AG04450 (cell line): Measurements from ENCODE around the gene CDO1. TPM values are rescaled to one million over a fixed set of nuclear protein-coding genes. Genes with fewer than 3 reads are reported as not detected.

Experiments
- CTCF ChIA-PET: fragments of 300-600, 350-600 bp; formaldehyde crosslinking; extraction: SDS; loops from one replicate; lab custom pipeline; 2022; ENCODE audit warnings: antibody characterized with exemption, inconsistent platforms; lab: Charles Lee
- POLR2A ChIA-PET: fragments of 350-600 bp; formaldehyde crosslinking; extraction: SDS; loops from one replicate; lab custom pipeline; 2021; ENCODE audit warnings: antibody characterized with exemption, inconsistent platforms; lab: Yijun Ruan, JAX
- DNase-seq: peaks from one replicate; pipeline ENCODE4 v3.0.0-alpha.2; 2011; ENCODE audit warnings: low read depth, low spot score
- H3K27ac ChIP-seq: one replicate; pipeline ENCODE4 v1.5.1; 2012; ENCODE audit warnings: low read depth, low read length, control low read depth
- H3K27me3 ChIP-seq: one replicate; pipeline ENCODE4 v1.6.0; 2012; ENCODE audit warnings: low read length; ENCODE audit not compliant: control insufficient read depth, insufficient read depth
- H3K4me3 ChIP-seq: 2 replicates; pipeline ENCODE4 v1.5.1; 2011; ENCODE audit warnings: mild to moderate bottlenecking, low read depth, low read length, control low read depth
- H3K9me3 ChIP-seq: 2 replicates; pipeline ENCODE4 v1.5.1; 2012; ENCODE audit warnings: low read length; ENCODE audit not compliant: control insufficient read depth, insufficient read depth
- polyA plus RNA-seq: library from polyadenylated mRNA; depleted of rRNA; stranded (reverse); fragments of >200 nt; gene quantifications from 2 replicates; pipeline ENCODE4 v1.2.3, GENCODE V29; 2011
- TF ChIP-seq, protein P1 (sequence below): IDR thresholded peaks from 2 replicates; pipeline ENCODE4 v1.5.1; 2011; ENCODE audit warnings: low read depth, low read length, control low read depth, inconsistent platforms

The CDO1 gene
- polyA plus RNA-seq, 1 experiment = 2.2 TPM

DNA sequence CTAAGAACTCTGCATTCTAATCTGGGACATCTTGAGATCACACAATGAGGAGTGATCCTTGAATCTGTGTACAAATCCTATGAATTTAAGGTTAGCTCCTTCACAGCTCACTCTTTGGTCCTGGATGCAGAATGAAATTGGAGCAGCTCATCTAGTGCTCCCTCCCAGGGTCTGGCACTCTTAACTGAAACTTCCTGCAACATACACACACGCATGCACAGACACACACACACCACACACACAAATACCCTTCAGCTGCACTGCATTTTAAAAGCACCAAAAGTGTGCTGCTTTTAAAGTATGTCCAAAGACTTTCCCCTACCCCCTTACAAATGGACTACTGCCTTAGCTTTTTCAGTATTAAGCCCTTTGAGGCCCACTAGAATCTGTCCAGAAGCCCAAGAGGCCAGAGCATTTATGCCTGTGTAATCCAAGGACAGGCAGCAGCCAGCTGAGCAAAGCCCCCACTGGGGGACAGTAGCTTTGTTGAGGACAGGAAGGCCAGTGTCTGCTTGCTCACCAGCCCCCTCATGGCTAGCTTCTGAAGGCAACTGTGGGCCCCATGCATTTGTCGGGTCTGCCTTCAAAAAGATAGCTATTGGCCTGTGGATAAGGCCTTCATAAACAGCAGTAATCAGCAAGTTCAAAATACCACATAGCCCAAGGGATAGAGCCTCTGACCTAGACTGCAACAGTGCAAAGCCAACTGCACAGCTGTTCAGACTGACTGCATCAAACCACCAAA, 43.6 kb downstream of the CDO1 start:
- Histone ChIP-seq H3K27ac (no peak overlapping the region), H3K27me3 (peaks cover 4% of the 10 kb centered on the region), H3K4me3 (no peak overlapping the region), H3K9me3 (no peaks in the 10 kb centered on the region)
- POLR2A ChIA-PET = no interaction called here
- CTCF ChIA-PET = no interaction called here
- TF ChIP-seq, protein P1, sequence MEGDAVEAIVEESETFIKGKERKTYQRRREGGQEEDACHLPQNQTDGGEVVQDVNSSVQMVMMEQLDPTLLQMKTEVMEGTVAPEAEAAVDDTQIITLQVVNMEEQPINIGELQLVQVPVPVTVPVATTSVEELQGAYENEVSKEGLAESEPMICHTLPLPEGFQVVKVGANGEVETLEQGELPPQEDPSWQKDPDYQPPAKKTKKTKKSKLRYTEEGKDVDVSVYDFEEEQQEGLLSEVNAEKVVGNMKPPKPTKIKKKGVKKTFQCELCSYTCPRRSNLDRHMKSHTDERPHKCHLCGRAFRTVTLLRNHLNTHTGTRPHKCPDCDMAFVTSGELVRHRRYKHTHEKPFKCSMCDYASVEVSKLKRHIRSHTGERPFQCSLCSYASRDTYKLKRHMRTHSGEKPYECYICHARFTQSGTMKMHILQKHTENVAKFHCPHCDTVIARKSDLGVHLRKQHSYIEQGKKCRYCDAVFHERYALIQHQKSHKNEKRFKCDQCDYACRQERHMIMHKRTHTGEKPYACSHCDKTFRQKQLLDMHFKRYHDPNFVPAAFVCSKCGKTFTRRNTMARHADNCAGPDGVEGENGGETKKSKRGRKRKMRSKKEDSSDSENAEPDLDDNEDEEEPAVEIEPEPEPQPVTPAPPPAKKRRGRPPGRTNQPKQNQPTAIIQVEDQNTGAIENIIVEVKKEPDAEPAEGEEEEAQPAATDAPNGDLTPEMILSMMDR = no peak
- DNase-seq = no peak

DNA sequence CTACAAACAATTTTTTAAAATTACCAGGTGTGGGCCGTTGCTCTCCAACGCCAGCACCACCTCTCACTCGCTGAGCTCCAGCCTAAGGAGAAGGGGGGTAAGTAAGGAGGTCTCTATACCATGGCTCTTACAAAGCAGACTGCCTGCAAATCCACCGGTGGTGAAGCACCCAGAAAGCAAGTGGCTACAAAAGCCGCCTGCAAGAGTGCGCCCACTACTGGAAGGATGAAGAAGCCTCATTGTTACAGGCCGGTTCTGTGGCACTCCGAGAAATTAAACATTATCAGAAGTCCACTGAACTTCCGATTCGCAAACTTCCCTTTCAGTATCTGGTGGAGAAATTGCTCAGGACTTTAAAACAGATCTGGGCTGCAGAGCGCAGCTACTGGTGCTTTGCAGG, 46.0 kb downstream of the CDO1 start:
- Histone ChIP-seq H3K27ac (no peak overlapping the region), H3K4me3 (no peak overlapping the region), H3K9me3 (no peaks in the 10 kb centered on the region), H3K27me3 (peaks cover 7% of the 10 kb centered on the region)
- POLR2A ChIA-PET = no interaction called here
- TF ChIP-seq, protein P1 = peak; percentile 50
- no peak for DNase-seq
- CTCF ChIA-PET = no interaction called here

DNA sequence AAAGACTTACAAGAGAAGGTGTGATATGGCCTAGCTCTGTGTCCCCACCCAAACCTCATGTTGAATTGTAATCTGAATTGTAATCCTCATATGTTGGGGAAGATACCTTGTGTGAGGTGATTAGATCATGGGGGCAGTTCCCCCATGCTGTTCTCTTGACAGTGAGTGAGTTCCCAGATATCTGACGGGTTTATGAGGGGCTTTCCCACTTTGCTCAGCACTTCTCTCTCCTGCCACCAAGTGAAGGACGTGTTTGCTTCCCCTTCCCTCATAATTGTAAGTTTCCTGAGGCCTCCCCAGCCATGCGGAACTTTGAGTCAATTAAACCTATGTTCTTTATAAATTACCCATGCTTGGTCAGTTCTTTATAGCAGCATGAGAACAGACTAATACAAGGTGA, 49.0 kb downstream of the CDO1 start:
- Histone ChIP-seq H3K27ac (no peak overlapping the region), H3K9me3 (no peaks in the 10 kb centered on the region), H3K4me3 (no peak overlapping the region), H3K27me3 (peaks cover 5% of the 10 kb centered on the region)
- ChIA-PET CTCF (no interaction called here), POLR2A (no interaction called here)
- no peak for DNase-seq
- TF ChIP-seq, protein P1 = no peak

DNA sequence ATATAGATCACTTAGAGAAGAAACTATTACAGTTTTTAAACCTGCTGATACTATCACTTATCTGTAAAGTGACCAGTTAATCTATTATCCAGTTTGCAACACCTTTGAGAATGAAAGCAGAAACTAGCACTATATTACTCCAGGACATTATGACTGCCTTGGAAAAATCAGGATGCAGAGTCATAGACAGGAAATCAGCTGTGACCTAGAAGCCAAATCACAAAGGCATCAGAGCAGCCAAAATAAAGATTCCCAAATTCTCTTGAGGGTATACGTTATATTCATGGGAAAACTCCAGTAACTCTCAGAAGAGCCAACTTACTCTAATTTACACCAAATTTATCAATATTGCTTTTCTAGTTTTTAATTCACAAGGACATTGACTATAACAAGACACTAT, 49.9 kb downstream of the CDO1 start:
- Histone ChIP-seq H3K27ac (no peak overlapping the region), H3K27me3 (peaks cover 5% of the 10 kb centered on the region), H3K4me3 (no peak overlapping the region), H3K9me3 (no peaks in the 10 kb centered on the region)
- POLR2A ChIA-PET = no interaction called here
- CTCF ChIA-PET = no interaction called here
- TF ChIP-seq, protein P1 = no peak
- DNase-seq = no peak

- no peaks in the 10 kb centered on the region for H3K27me3 ChIP-seq
- CTCF ChIA-PET = no interaction called here
- TF ChIP-seq, protein P1 = no peak
- H3K9me3 ChIP-seq = no peaks in the 10 kb centered on the region
- POLR2A ChIA-PET = no interaction called here
- no peak overlapping the region for H3K4me3 ChIP-seq
- DNase-seq = no peak
- H3K27ac ChIP-seq = no peak overlapping the region
Measured at GRCh38 chr5:115758356-115758755, 58.1 kb downstream of the CDO1 start.
